H9 (cell line): ENCODE results near the gene C11orf86. TPM values are rescaled to one million over a fixed set of nuclear protein-coding genes. Genes with fewer than 3 reads are reported as not detected.

Experiments
- DNase-seq: peaks from one replicate; pipeline ENCODE4 v3.0.0-alpha.2; 2017
- H2AFZ ChIP-seq: one replicate; pipeline ENCODE4 v1.6.1; 2013; ENCODE audit warnings: mild to moderate bottlenecking, low read length, control low read depth, moderate library complexity
- H2AK5ac ChIP-seq: 2 replicates; pipeline ENCODE4 v1.6.1; 2013; ENCODE audit warnings: low read length, control low read depth, mixed read lengths; ENCODE audit not compliant: insufficient read length
- H2BK120ac ChIP-seq: one replicate; pipeline ENCODE4 v1.6.1; 2013; ENCODE audit warnings: low read depth, mild to moderate bottlenecking, low read length, control low read depth, inconsistent platforms; ENCODE audit not compliant: poor library complexity, severe bottlenecking
- H2BK12ac ChIP-seq: 2 replicates; pipeline ENCODE4 v1.6.1; 2013; ENCODE audit warnings: low read length, control low read depth, mixed read lengths, low read depth; ENCODE audit not compliant: insufficient read length
- H2BK15ac ChIP-seq: 2 replicates; pipeline ENCODE4 v1.6.1; 2013; ENCODE audit warnings: low read depth, low read length, control low read depth
- H2BK20ac ChIP-seq: one replicate; pipeline ENCODE4 v1.6.1; 2013; ENCODE audit warnings: low read depth, mild to moderate bottlenecking, low read length, control low read depth, inconsistent platforms; ENCODE audit not compliant: poor library complexity, severe bottlenecking
- H2BK5ac ChIP-seq: 2 replicates; pipeline ENCODE4 v1.6.1; 2013; ENCODE audit warnings: low read length, control low read depth, mixed read lengths; ENCODE audit not compliant: insufficient read length
- H3K14ac ChIP-seq: 2 replicates; pipeline ENCODE4 v1.6.1; 2013; ENCODE audit warnings: low read length, control low read depth; ENCODE audit not compliant: insufficient read depth
- H3K18ac ChIP-seq: 2 replicates; pipeline ENCODE4 v1.6.1; 2013; ENCODE audit warnings: low read depth, mild to moderate bottlenecking, mixed read lengths, low read length, control low read depth; ENCODE audit not compliant: insufficient read length
- H3K23ac ChIP-seq: 2 replicates; pipeline ENCODE4 v1.6.1; 2013; ENCODE audit warnings: low read length, control low read depth, mixed read lengths, low read depth; ENCODE audit not compliant: insufficient read length
- H3K23me2 ChIP-seq: 2 replicates; pipeline ENCODE4 v1.6.1; 2013; ENCODE audit warnings: low read depth, mild to moderate bottlenecking, mixed read lengths, low read length, control low read depth; ENCODE audit not compliant: insufficient read length, poor library complexity, severe bottlenecking
- H3K27ac ChIP-seq: 2 replicates; pipeline ENCODE4 v1.5.1; 2013; ENCODE audit warnings: low read length, control low read depth, mixed read lengths, low read depth; ENCODE audit not compliant: insufficient read length
- H3K27me3 ChIP-seq: 2 replicates; pipeline ENCODE4 v1.6.1; 2013; ENCODE audit warnings: low read length, control low read depth, inconsistent platforms; ENCODE audit not compliant: insufficient read depth
- H3K4ac ChIP-seq: 2 replicates; pipeline ENCODE4 v1.6.1; 2013; ENCODE audit warnings: low read depth, mild to moderate bottlenecking, control low read depth, inconsistent platforms, low read length, moderate library complexity
- H3K4me1 ChIP-seq: 2 replicates; pipeline ENCODE4 v1.6.1; 2013; ENCODE audit warnings: low read length, control low read depth, inconsistent platforms; ENCODE audit not compliant: insufficient read depth
- H3K4me2 ChIP-seq: 2 replicates; pipeline ENCODE4 v1.6.1; 2013; ENCODE audit warnings: low read length, control low read depth, mixed read lengths; ENCODE audit not compliant: insufficient read length, insufficient read depth
- H3K56ac ChIP-seq: 2 replicates; pipeline ENCODE4 v1.6.1; 2013; ENCODE audit warnings: low read depth, mild to moderate bottlenecking, mixed read lengths, low read length, control low read depth; ENCODE audit not compliant: insufficient read length
- H3K79me1 ChIP-seq: 2 replicates; pipeline ENCODE4 v1.6.1; 2013; ENCODE audit warnings: low read depth, mild to moderate bottlenecking, moderate library complexity, low read length, control low read depth, inconsistent platforms; ENCODE audit not compliant: insufficient read depth, poor library complexity, severe bottlenecking
- H3K79me2 ChIP-seq: 2 replicates; pipeline ENCODE4 v1.6.1; 2013; ENCODE audit warnings: low read length, control low read depth, inconsistent platforms; ENCODE audit not compliant: insufficient read depth
- H3K9ac ChIP-seq: 2 replicates; pipeline ENCODE4 v1.6.1; 2013; ENCODE audit warnings: low read length, control low read depth, mixed read lengths; ENCODE audit not compliant: insufficient read length; ENCODE audit errors: extremely low read depth
- H3K9me3 ChIP-seq: one replicate; pipeline ENCODE4 v1.6.1; 2013; ENCODE audit warnings: low read depth, low read length, inconsistent platforms; ENCODE audit not compliant: control insufficient read depth
- H3T11ph ChIP-seq: one replicate; pipeline ENCODE4 v1.6.1; 2013; ENCODE audit warnings: mild to moderate bottlenecking, low read length, control low read depth, inconsistent platforms
- H4K20me1 ChIP-seq: one replicate; pipeline ENCODE4 v1.6.1; 2013; ENCODE audit not compliant: control insufficient read depth, insufficient read length, insufficient read depth
- H4K5ac ChIP-seq: 2 replicates; pipeline ENCODE4 v1.6.1; 2013; ENCODE audit warnings: low read depth, mild to moderate bottlenecking, mixed read lengths, low read length, control low read depth; ENCODE audit not compliant: insufficient read length
- H4K8ac ChIP-seq: replicated peaks from 2 replicates; pipeline ENCODE4 v1.6.1; 2013; ENCODE audit warnings: low read length, control low read depth, mixed read lengths, low read depth; ENCODE audit not compliant: insufficient read length
- H4K91ac ChIP-seq: 2 replicates; pipeline ENCODE4 v1.6.1; 2013; ENCODE audit warnings: low read depth, mild to moderate bottlenecking, moderate library complexity, mixed read lengths, low read length, control low read depth; ENCODE audit not compliant: insufficient read length
- H3K27ac Mint-ChIP-seq, 3 experiments: 2 replicates in 2 of 3; 3 replicates in 1 of 3; pipeline ENCODE4 v1.8.0; 2020 to 2021; ENCODE audit warnings: mixed read lengths in 3 of 3, mild to moderate bottlenecking in 1 of 3, moderate library complexity in 1 of 3
- H3K27me3 Mint-ChIP-seq: 2 replicates; pipeline ENCODE4 v1.8.0; 2021; ENCODE audit warnings: low read depth, mild to moderate bottlenecking, moderate library complexity, mixed read lengths
- H3K36me3 Mint-ChIP-seq, 3 experiments: 2 replicates in 2 of 3; 3 replicates in 1 of 3; pipeline ENCODE4 v1.8.0; 2020 to 2021; ENCODE audit warnings: low read depth in 3 of 3, mixed read lengths in 3 of 3; ENCODE audit not compliant: insufficient read depth in 1 of 3
- H3K4me1 Mint-ChIP-seq, 2 experiments: 2 replicates each; pipeline ENCODE4 v1.8.0; 2020; ENCODE audit warnings: mixed read lengths in 2 of 2
- H3K4me3 Mint-ChIP-seq, 2 experiments: 2 replicates in 1 of 2; 3 replicates in 1 of 2; pipeline ENCODE4 v1.8.0; 2020 to 2021; ENCODE audit warnings: mild to moderate bottlenecking in 2 of 2, mixed read lengths in 2 of 2, moderate library complexity in 1 of 2
- H3K9me3 Mint-ChIP-seq, 2 experiments: 2 replicates in 1 of 2; 3 replicates in 1 of 2; pipeline ENCODE4 v1.8.0; 2020; ENCODE audit warnings: mild to moderate bottlenecking in 2 of 2, mixed read lengths in 2 of 2, moderate library complexity in 1 of 2
- WGBS: extraction: QIAGEN DNeasy Blood & Tissue Kit; methylation state at CpG from one replicate; pipeline ENCODE4 v1.1.7; 2013; ENCODE audit warnings: missing lambda C conversion rate, low lambda C conversion rate, mixed read lengths; ENCODE audit not compliant: insufficient read length; ENCODE audit errors: extremely low coverage; 5-methylcytosine and 5-hydroxymethylcytosine counted together
- total RNA-seq: library from RNA; stranded (reverse); gene quantifications from 2 replicates; pipeline ENCODE4 v1.2.1, GENCODE V29; 2021
- TF ChIP-seq, protein P1 (sequence below): fragments of 200-600 bp; sonication (generic); conservative IDR thresholded peaks from 3 replicates; pipeline ENCODE4 v1.8.0; 2021; ENCODE audit warnings: antibody characterized with exemption, mild to moderate bottlenecking

C11orf86 gene
- total RNA-seq, 1 experiment from 2014 or later, result not detected

DNA sequence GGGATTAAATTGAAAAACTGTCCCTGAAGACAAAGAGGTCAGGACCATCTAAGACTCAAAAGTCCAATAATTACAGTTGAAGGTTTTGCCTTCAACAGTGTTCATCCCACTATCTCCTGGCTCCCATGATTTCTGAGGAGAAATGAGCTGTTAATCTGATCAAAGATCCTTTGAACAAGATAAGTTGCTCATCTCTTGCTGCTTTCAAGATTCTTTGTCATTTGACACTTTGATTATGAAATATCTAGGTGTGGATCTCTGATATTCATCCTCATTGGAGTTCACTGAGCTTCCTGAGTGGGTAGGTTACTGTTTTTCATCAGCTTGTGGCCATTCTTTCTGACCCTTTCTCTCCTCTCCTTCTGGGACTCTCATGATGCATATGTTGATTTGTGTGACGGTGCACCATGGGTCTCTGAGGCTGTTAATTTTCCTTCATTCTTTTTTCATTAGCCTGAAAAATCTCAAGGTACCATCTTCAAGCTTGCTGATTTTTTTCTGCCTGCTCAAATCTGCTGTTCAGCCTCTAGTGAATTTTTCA, 37.8 kb upstream of the C11orf86 start:
- H2BK12ac ChIP-seq, result no peak overlapping the region
- TF ChIP-seq, protein P1, sequence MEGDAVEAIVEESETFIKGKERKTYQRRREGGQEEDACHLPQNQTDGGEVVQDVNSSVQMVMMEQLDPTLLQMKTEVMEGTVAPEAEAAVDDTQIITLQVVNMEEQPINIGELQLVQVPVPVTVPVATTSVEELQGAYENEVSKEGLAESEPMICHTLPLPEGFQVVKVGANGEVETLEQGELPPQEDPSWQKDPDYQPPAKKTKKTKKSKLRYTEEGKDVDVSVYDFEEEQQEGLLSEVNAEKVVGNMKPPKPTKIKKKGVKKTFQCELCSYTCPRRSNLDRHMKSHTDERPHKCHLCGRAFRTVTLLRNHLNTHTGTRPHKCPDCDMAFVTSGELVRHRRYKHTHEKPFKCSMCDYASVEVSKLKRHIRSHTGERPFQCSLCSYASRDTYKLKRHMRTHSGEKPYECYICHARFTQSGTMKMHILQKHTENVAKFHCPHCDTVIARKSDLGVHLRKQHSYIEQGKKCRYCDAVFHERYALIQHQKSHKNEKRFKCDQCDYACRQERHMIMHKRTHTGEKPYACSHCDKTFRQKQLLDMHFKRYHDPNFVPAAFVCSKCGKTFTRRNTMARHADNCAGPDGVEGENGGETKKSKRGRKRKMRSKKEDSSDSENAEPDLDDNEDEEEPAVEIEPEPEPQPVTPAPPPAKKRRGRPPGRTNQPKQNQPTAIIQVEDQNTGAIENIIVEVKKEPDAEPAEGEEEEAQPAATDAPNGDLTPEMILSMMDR, result no peak
- H2AK5ac ChIP-seq, result no peak overlapping the region
- H4K20me1 ChIP-seq, result no peaks in the 10 kb centered on the region
- no peak overlapping the region for H2BK20ac ChIP-seq
- no peak overlapping the region for H2AFZ ChIP-seq
- no peaks in the 10 kb centered on the region for H3K23me2 ChIP-seq
- WGBS, result no CpG with 5 or more reads among the region's 1 CpG
- H3K56ac ChIP-seq, result no peak overlapping the region
- no peak overlapping the region for H2BK5ac ChIP-seq
- no peaks in the 10 kb centered on the region for H3K27me3 ChIP-seq
- H3K36me3 Mint-ChIP-seq, result peaks cover under 1 to 1% (median under 1%) of the 10 kb centered on the region in 3 experiments; a peak in 6 of 7 replicates
- DNase-seq, result no peak
- H4K5ac ChIP-seq, result no peak overlapping the region
- peak overlapping the region in 1 of 3 experiments; percentile 50; a peak in 1 of 7 replicates for H3K27ac Mint-ChIP-seq
- H3K9me3 Mint-ChIP-seq, result no peaks in the 10 kb centered on the region
- H4K91ac ChIP-seq, result no peak overlapping the region
- no peak overlapping the region for H3K4me3 Mint-ChIP-seq
- no peak overlapping the region for H3K23ac ChIP-seq
- no peaks in the 10 kb centered on the region for H3K79me1 ChIP-seq
- no peak overlapping the region for H3K9ac ChIP-seq
- H3K27me3 Mint-ChIP-seq, result no peaks in the 10 kb centered on the region
- no peak overlapping the region for H2BK120ac ChIP-seq
- H3K4ac ChIP-seq, result no peak overlapping the region
- no peaks in the 10 kb centered on the region for H3K79me2 ChIP-seq
- H2BK15ac ChIP-seq, result no peak overlapping the region
- H3T11ph ChIP-seq, result no peak overlapping the region
- H3K18ac ChIP-seq, result no peak overlapping the region
- no peaks in the 10 kb centered on the region for H3K4me1 ChIP-seq
- H3K14ac ChIP-seq, result no peak overlapping the region
- peaks cover 16 to 21% of the 10 kb centered on the region in 2 experiments for H3K4me1 Mint-ChIP-seq
- H3K9me3 ChIP-seq, result no peaks in the 10 kb centered on the region
- H3K4me2 ChIP-seq, result no peak overlapping the region
- H4K8ac ChIP-seq, result no peak overlapping the region
- H3K27ac ChIP-seq, result no peak overlapping the region
